Adrenal gland (tissue), 5 donors: ENCODE measurements around the gene SORBS1.

ENCODE experiments used
- POLR2A ChIP-seq, 2 donors: fragments of 450-650 bp; IDR thresholded peaks; one replicate each; pipeline ENCODE4 v1.6.1; 2017; ENCODE audit warnings: antibody characterized with exemption in 2 of 2, mild to moderate bottlenecking in 2 of 2, moderate library complexity in 1 of 2
- TF ChIP-seq, protein P1 (sequence below), 6 experiments: fragments of 450-650 bp in 4 of 6; fragments of 200-600 bp in 2 of 6; sonication (generic) in 1 of 6; IDR thresholded peaks; 1 replicate in 5 of 6; 2 replicates in 1 of 6; pipeline versions ENCODE4 v1.5.1 to v1.8.0; 2016 to 2021; ENCODE audit warnings: antibody characterized with exemption in 6 of 6, mild to moderate bottlenecking in 2 of 6, moderate library complexity in 1 of 6
- donor health status: DM: no; HTN: no; CAD: no.

DNA sequence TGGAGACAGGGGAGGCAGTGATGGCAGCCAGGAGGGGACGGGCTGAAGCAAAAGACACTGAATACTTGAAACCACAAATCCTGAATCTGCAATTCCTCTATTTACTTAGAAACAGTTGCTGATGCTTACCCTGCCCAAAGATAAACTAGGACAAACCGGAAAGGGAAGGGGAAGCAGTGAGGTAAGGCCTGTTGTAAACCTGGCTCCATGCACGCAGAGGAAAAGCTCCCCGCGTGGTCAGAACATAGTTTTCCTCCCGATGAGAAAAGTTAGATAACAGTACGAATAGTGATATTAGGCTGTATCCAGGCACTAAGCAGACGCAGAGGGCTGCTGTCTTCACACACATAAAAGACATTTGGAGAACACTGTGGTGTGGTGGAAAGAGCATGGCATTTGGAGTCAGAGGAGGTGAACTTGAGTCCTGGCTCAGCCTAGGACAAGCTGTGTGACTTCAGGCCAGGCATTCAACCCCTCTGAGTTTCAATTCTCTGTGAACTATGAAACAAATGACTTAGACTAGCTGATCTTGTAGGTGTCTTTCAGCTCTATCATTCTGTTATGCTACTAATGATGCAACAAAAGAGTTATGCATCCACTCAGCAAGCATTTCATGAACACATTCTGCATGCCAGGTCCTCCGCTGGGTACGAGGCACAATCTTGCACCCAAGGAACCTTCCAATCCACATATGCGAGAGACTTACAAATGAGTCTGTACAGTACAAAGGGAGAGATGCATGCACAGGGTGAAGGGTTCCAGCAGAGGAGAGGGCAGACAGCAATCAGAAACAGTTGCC, 80.9 kb downstream of the SORBS1 start:
- TF ChIP-seq, protein P1, sequence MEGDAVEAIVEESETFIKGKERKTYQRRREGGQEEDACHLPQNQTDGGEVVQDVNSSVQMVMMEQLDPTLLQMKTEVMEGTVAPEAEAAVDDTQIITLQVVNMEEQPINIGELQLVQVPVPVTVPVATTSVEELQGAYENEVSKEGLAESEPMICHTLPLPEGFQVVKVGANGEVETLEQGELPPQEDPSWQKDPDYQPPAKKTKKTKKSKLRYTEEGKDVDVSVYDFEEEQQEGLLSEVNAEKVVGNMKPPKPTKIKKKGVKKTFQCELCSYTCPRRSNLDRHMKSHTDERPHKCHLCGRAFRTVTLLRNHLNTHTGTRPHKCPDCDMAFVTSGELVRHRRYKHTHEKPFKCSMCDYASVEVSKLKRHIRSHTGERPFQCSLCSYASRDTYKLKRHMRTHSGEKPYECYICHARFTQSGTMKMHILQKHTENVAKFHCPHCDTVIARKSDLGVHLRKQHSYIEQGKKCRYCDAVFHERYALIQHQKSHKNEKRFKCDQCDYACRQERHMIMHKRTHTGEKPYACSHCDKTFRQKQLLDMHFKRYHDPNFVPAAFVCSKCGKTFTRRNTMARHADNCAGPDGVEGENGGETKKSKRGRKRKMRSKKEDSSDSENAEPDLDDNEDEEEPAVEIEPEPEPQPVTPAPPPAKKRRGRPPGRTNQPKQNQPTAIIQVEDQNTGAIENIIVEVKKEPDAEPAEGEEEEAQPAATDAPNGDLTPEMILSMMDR (IDR thresholded peaks at IDR 0.05): no peak
- TF ChIP-seq POLR2A (IDR thresholded peaks at IDR 0.05): no peak
